Ovary (tissue), 3 donors: ENCODE data around the gene CAMKMT.

Experiments used
- EP300 ChIP-seq: sonication (generic); formaldehyde crosslinking; IDR thresholded peaks from one replicate; pipeline ENCODE4 v1.6.1; 2017; ENCODE audit warnings: antibody characterized with exemption
- POLR2A ChIP-seq: fragments of 450-650 bp; IDR thresholded peaks from one replicate; pipeline ENCODE4 v1.6.1; 2017; ENCODE audit warnings: antibody characterized with exemption, mild to moderate bottlenecking, moderate library complexity
- TF ChIP-seq, protein P1 (sequence below), 3 donors: fragments of 450-650 bp in 2 of 3; fragments of 200-600 bp in 1 of 3; IDR thresholded peaks; one replicate each; pipeline versions ENCODE4 v1.5.1 to v1.8.0; 2016 to 2022; ENCODE audit warnings: antibody characterized with exemption in 3 of 3, mild to moderate bottlenecking in 1 of 3
- donor health status: DM: no; HTN: no; CAD: no.

DNA sequence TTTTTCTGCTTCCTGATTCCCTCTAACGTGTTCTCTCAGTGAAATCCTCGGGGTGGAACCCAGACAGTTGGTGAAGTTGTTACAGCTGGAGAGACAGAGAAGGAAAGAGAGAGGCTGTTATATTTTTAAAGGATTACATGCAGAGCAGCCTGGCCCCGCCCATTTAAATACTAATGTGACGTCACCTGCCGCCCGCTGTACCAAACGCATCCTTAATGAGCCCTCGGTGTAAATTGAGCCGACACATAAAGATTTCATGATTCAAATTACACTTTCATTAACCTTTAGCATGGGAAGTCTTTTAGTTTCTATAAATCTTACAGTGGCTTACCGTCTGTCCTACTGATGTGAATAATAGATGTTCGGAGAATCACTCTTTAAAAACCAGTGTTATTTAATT lies 415.8 kb downstream of the CAMKMT start:
- TF ChIP-seq, protein P1, sequence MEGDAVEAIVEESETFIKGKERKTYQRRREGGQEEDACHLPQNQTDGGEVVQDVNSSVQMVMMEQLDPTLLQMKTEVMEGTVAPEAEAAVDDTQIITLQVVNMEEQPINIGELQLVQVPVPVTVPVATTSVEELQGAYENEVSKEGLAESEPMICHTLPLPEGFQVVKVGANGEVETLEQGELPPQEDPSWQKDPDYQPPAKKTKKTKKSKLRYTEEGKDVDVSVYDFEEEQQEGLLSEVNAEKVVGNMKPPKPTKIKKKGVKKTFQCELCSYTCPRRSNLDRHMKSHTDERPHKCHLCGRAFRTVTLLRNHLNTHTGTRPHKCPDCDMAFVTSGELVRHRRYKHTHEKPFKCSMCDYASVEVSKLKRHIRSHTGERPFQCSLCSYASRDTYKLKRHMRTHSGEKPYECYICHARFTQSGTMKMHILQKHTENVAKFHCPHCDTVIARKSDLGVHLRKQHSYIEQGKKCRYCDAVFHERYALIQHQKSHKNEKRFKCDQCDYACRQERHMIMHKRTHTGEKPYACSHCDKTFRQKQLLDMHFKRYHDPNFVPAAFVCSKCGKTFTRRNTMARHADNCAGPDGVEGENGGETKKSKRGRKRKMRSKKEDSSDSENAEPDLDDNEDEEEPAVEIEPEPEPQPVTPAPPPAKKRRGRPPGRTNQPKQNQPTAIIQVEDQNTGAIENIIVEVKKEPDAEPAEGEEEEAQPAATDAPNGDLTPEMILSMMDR (IDR thresholded peaks at IDR 0.05): no peak
- TF ChIP-seq EP300 (no peak), POLR2A (no peak)
